ENCODE measurements around the gene ARL8B.
"Not testable (repeated sequence)": the region's sequence is repeated elsewhere in the genome, so short reads cannot be mapped to it uniquely, and the experiment has no call there.

Gene ARL8B

DNA sequence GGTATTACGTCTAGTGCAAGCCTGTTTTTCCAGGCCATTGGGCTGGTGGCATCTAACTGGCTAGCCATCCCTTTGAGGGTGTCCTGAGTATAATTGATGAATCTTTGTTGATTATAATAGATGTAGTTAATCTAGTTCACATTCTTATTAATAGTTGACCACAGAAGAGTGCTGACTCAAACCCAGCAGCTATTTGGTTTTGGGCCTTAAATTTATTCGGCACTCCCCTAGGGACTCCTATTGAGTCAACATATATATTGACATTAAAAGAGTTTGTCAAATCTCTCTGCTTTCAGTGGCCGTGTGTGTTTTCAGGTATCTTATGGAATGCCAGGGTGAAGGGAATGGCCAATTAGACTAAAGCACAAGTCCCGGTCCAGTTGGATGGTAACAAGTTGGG is 19.7 kb downstream of the ARL8B start:
- ChIA-PET POLR2A (ENCODE audit: low non-redundant PET) (no interaction called here), CTCF (interaction anchor here (0.7 kb wide), 1 partner anchor 45 kb away, joined by 3 read pairs; no protein-coding TSS in a partner anchor)
- TF ChIP-seq, protein P1, sequence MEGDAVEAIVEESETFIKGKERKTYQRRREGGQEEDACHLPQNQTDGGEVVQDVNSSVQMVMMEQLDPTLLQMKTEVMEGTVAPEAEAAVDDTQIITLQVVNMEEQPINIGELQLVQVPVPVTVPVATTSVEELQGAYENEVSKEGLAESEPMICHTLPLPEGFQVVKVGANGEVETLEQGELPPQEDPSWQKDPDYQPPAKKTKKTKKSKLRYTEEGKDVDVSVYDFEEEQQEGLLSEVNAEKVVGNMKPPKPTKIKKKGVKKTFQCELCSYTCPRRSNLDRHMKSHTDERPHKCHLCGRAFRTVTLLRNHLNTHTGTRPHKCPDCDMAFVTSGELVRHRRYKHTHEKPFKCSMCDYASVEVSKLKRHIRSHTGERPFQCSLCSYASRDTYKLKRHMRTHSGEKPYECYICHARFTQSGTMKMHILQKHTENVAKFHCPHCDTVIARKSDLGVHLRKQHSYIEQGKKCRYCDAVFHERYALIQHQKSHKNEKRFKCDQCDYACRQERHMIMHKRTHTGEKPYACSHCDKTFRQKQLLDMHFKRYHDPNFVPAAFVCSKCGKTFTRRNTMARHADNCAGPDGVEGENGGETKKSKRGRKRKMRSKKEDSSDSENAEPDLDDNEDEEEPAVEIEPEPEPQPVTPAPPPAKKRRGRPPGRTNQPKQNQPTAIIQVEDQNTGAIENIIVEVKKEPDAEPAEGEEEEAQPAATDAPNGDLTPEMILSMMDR (conservative IDR thresholded peaks at IDR 0.05; ENCODE audit: low read depth) = no peak
- DNase-seq (ENCODE audit: low spot score) = no peak
- H3K27ac ChIP-seq = no peak overlapping the region

DNA sequence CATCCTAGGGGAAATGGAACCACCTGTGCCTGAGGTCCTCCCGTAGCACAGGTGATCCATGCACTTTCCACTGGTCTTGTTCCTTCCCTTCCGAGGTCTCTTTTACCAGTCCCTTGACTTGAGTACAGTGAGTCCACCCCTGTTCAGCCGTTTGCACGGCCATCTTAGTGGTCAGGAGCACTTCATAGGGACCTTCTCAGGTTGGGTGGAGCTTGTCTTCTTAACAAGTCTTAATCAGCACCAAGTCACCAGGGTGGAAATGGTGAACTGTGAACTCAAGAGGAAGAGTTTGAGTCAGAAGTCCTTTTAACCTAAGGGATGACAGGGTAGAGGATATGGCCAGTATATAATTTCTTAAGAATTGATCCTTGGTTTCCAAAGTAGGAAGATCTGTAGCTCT is 21.4 kb downstream of the ARL8B start:
- TF ChIP-seq, protein P1 (conservative IDR thresholded peaks at IDR 0.05; ENCODE audit: low read depth) = no peak
- ChIA-PET POLR2A (ENCODE audit: low non-redundant PET) (no interaction called here), CTCF (no interaction called here)
- no peak overlapping the region for H3K27ac ChIP-seq
- DNase-seq (ENCODE audit: low spot score) = no peak

DNA sequence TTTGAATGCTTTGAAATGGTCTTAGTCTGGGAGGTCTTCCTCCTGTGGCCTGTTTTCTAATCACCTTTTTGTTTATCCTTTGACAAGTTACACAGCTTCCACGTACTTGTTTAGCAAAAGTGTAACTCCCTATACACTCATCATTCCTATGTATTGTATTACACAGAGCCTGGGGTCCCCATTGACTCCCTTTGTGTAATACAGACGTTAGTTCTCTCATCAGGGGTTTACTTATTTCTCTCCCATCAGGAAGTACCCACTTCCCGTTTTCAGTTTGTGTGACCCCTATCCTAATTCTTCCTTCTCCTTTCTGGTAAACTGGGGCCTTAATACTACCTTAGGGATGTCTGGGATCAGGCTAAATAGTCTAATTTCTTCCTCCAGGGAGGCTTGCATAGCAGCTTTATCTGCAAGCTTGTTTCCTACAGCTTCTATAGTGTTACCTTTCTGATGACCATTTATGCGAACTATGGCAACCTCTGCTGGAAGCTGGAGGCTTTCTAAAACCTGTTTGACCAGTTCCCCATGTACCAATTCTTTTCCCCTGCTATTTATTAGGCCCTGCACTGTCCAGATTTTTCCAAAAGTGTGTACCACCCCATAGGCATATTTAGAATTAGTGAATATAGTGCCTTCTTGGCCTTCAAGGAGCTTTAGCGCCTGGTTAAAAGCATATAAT is 22.4 kb downstream of the ARL8B start:
- TF ChIP-seq, protein P1 (conservative IDR thresholded peaks at IDR 0.05; ENCODE audit: low read depth) = no peak
- CTCF ChIA-PET = interaction anchor here (0.7 kb wide), 1 partner anchor 13 kb away, joined by 3 read pairs; no protein-coding TSS in a partner anchor
- DNase-seq (ENCODE audit: low spot score) = no peak
- POLR2A ChIA-PET (ENCODE audit: low non-redundant PET) = no interaction called here
- no peak overlapping the region for H3K27ac ChIP-seq

DNA sequence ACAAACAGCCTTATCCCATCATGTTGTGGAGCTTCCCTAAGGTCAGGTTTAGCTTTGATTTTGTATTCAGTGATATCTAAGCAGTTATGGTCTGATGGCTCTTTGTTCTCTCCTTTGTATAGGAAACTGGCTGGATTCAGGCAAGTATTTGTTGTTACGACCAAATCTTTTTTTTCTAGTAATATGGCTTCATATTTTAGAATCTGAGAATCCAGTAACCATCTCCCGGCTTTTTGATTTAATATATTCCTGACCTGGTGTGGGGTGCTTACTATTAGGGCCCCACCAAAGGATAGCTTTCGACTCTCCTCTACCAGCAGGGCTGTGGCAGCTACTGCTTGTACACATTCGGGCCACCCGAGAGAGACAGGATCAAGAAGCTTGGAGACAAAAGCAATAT is 23.0 kb downstream of the ARL8B start:
- ChIA-PET CTCF (no interaction called here), POLR2A (ENCODE audit: low non-redundant PET) (no interaction called here)
- no peak overlapping the region for H3K27ac ChIP-seq
- no peak for DNase-seq (ENCODE audit: low spot score)
- TF ChIP-seq, protein P1 (conservative IDR thresholded peaks at IDR 0.05; ENCODE audit: low read depth) = no peak

DNA sequence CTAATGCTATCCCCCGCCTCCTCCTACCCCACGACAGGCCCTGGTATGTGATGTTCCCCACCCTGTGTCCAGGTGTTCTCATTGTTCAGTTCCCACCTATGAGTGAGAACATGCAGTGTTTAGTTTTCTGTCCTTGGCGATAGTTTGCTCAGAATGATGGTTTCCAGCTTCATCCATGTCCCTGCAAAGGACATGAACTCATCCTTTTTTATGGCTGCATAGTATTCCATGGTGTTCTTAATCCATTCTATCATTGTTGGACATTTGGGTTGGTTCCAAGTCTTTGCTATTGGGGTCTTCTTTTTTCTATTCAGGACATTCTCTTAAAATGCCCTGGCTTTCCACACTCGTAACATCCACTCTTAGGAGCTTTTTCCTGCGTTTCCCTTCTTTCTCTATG is 25.1 kb downstream of the ARL8B start:
- H3K27ac ChIP-seq; POLR2A ChIA-PET (ENCODE audit: low non-redundant PET); CTCF ChIA-PET; DNase-seq (ENCODE audit: low spot score): not testable (repeated sequence)

DNA sequence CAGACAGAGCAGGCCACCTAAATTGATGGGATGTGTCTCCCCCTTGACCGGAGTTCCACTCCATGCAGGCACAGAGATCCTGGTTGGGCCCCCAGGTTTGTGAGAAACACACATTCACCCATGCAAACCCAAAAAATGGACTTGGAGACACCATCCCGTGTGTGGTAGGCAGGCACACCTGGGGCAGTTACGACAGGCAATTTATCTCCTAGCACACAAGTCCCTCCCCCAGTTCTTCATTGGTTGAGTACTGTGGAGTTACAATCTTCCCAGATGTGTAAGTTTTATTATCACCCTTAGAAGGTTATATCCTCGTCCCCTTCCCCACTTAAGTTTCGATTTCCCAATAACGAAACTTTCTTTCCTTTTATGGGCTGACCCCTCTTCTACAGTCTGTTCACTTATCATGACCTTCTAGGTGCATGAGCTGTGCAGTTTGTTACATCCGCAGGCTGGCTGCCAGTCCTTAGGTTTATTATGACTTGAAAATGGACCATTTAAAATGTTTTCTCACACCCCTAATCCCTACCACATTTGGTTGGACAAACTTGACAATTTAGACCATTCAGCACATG is 27.3 kb downstream of the ARL8B start:
- no peak overlapping the region for H3K27ac ChIP-seq
- TF ChIP-seq, protein P1 (conservative IDR thresholded peaks at IDR 0.05; ENCODE audit: low read depth) = no peak
- POLR2A ChIA-PET (ENCODE audit: low non-redundant PET) = no interaction called here
- CTCF ChIA-PET = no interaction called here
- no peak for DNase-seq (ENCODE audit: low spot score)

DNA sequence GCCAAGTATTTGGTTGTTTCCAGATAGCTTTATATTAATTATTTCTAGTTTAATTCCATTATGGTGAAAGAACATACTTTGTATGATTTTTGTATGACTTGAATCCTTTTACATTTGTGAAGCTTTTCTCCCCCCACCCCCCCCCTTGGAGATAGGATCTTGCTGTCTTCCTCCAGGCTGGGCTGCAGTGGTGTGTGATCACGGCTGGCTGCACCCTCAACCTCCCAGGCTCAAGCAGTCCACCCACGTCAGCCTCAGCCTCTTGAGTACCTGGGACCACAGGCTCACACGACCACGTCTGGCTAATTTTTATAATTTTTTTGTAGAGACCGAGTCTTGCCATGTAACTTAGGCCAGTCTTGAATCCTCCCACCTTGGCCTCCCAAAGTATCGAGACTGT is 29.5 kb downstream of the ARL8B start:
- ChIA-PET POLR2A (ENCODE audit: low non-redundant PET) (no interaction called here), CTCF (interaction anchor here (0.6 kb wide), 1 partner anchor 13 kb away, joined by 3 read pairs; no protein-coding TSS in a partner anchor)
- TF ChIP-seq, protein P1 (conservative IDR thresholded peaks at IDR 0.05; ENCODE audit: low read depth) = no peak
- no peak for DNase-seq (ENCODE audit: low spot score)
- H3K27ac ChIP-seq = no peak overlapping the region
